Measurements from ENCODE around the gene RFNG.

RFNG gene

GRCh38 chr17:82005701-82006348 is 45.8 kb downstream of the RFNG start:
- Mint-ChIP-seq H3K27me3 (no peaks in the 10 kb centered on the region), H3K27ac (peak overlapping the region; percentile 52), H3K9me3 (no peaks in the 10 kb centered on the region), H3K4me3 (no peak overlapping the region), H3K4me1 (ENCODE audit: low read depth) (peaks cover 10% of the 10 kb centered on the region), H3K36me3 (ENCODE audit: low read depth) (no peaks in the 10 kb centered on the region)

- H3K27me3 Mint-ChIP-seq = no peaks in the 10 kb centered on the region
- H3K4me1 Mint-ChIP-seq (ENCODE audit: low read depth) = peaks cover 10% of the 10 kb centered on the region
- no peaks in the 10 kb centered on the region for H3K9me3 Mint-ChIP-seq
- no peak overlapping the region for H3K27ac Mint-ChIP-seq
- no peak overlapping the region for H3K4me3 Mint-ChIP-seq
- no peaks in the 10 kb centered on the region for H3K36me3 Mint-ChIP-seq (ENCODE audit: low read depth)
These were observed 46.8 kb downstream of the RFNG start for GRCh38 chr17:82004517-82005455.

GRCh38 chr17:82003411-82004381 is 47.9 kb downstream of the RFNG start:
- no peaks in the 10 kb centered on the region for H3K36me3 Mint-ChIP-seq (ENCODE audit: low read depth)
- H3K9me3 Mint-ChIP-seq = no peaks in the 10 kb centered on the region
- H3K4me3 Mint-ChIP-seq = no peak overlapping the region
- H3K27ac Mint-ChIP-seq = no peak overlapping the region
- no peaks in the 10 kb centered on the region for H3K27me3 Mint-ChIP-seq
- H3K4me1 Mint-ChIP-seq (ENCODE audit: low read depth) = peaks cover 10% of the 10 kb centered on the region

- Mint-ChIP-seq H3K4me3 (no peak overlapping the region), H3K27me3 (no peaks in the 10 kb centered on the region), H3K27ac (no peak overlapping the region), H3K36me3 (ENCODE audit: low read depth) (no peaks in the 10 kb centered on the region), H3K4me1 (ENCODE audit: low read depth) (peaks cover 10% of the 10 kb centered on the region), H3K9me3 (no peaks in the 10 kb centered on the region)
These were observed 50.0 kb downstream of the RFNG start for GRCh38 chr17:82001571-82002056.

GRCh38 chr17:82000803-82001570 is 50.6 kb downstream of the RFNG start:
- Mint-ChIP-seq H3K27me3 (no peaks in the 10 kb centered on the region), H3K4me1 (ENCODE audit: low read depth) (peaks cover 9% of the 10 kb centered on the region), H3K27ac (no peak overlapping the region), H3K9me3 (no peaks in the 10 kb centered on the region), H3K4me3 (no peak overlapping the region), H3K36me3 (ENCODE audit: low read depth) (no peaks in the 10 kb centered on the region)

- H3K27ac Mint-ChIP-seq = no peak overlapping the region
- H3K9me3 Mint-ChIP-seq = no peaks in the 10 kb centered on the region
- no peaks in the 10 kb centered on the region for H3K27me3 Mint-ChIP-seq
- no peaks in the 10 kb centered on the region for H3K36me3 Mint-ChIP-seq (ENCODE audit: low read depth)
- no peak overlapping the region for H3K4me3 Mint-ChIP-seq
- H3K4me1 Mint-ChIP-seq (ENCODE audit: low read depth) = peaks cover 7% of the 10 kb centered on the region
These were observed 51.4 kb downstream of the RFNG start for GRCh38 chr17:81999976-82000802.

- Mint-ChIP-seq H3K4me1 (ENCODE audit: low read depth) (peaks cover 7% of the 10 kb centered on the region), H3K27me3 (no peaks in the 10 kb centered on the region), H3K36me3 (ENCODE audit: low read depth) (no peaks in the 10 kb centered on the region), H3K9me3 (no peaks in the 10 kb centered on the region), H3K4me3 (no peak overlapping the region), H3K27ac (no peak overlapping the region)
These were observed 52.0 kb downstream of the RFNG start for GRCh38 chr17:81999587-81999975.

- H3K4me1 Mint-ChIP-seq (ENCODE audit: low read depth) = peaks cover 7% of the 10 kb centered on the region
- no peak overlapping the region for H3K27ac Mint-ChIP-seq
- no peaks in the 10 kb centered on the region for H3K36me3 Mint-ChIP-seq (ENCODE audit: low read depth)
- H3K9me3 Mint-ChIP-seq = no peaks in the 10 kb centered on the region
- H3K4me3 Mint-ChIP-seq = no peak overlapping the region
- no peaks in the 10 kb centered on the region for H3K27me3 Mint-ChIP-seq
These were observed 52.7 kb downstream of the RFNG start for GRCh38 chr17:81998691-81999438.

GRCh38 chr17:81998212-81998611 is 53.4 kb downstream of the RFNG start:
- H3K4me1 Mint-ChIP-seq (ENCODE audit: low read depth) = peaks cover 4% of the 10 kb centered on the region
- H3K27me3 Mint-ChIP-seq = no peaks in the 10 kb centered on the region
- no peak overlapping the region for H3K4me3 Mint-ChIP-seq
- no peaks in the 10 kb centered on the region for H3K9me3 Mint-ChIP-seq
- H3K36me3 Mint-ChIP-seq (ENCODE audit: low read depth) = no peaks in the 10 kb centered on the region
- H3K27ac Mint-ChIP-seq = no peak overlapping the region
